NCI-H2107 treated with DMSO at 0.1 percent for 48 hours (cell line): ENCODE data around the gene PCGF3.
"Not testable (repeated sequence)": the region's sequence is repeated elsewhere in the genome, so short reads cannot be mapped to it uniquely, and the experiment has no call there.

ENCODE experiments used
- DNase-seq: peaks from one replicate; lab custom pipeline; 2025; ENCODE audit not compliant: unreplicated experiment; lab: John Stamatoyannopoulos, UW

PCGF3 gene

GRCh38 chr4:780255-780654, 74.6 kb downstream of the PCGF3 start:
- DNase-seq: not testable (repeated sequence)

DNA sequence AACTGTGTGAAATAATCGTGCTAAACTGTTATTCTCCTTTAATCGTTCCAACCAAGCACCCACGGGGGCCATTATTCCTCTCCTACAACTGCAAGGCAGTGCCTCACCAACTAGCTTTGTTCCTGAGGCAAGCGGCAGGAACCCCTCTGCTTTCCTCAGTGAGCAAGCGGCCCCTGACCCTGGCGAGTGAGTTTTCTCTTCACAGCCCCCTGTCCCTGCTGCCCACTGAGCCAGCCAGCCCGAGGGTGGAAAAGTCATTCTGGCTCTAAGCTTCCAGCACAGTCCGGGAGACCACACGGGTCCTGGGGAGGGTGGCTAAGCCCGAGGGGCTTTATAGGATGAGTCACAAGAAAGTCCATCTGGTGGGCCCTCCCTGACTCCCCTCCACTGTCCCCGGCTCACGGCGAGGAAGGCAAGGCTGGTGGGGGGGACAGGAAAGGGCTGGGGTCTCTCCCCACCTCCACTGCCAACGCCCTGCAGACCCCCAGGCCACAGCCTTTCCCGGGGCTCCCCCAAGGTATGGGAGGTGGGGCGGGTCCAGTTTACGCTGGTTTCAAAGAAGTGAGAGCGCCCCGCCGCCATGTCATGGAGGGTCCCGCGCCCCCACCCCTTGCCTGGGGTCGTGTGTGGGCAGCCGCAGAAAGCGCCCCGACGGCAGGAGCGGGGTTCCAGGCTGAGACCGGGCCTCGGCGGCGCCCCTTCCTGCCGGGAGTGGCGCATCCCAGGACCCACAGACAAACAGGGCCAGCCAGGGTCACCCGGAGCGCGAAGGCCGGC, 75.3 kb downstream of the PCGF3 start:
- no peak for DNase-seq

GRCh38 chr4:781493-782216, 76.0 kb downstream of the PCGF3 start:
- peak; percentile 90 for DNase-seq

DNA sequence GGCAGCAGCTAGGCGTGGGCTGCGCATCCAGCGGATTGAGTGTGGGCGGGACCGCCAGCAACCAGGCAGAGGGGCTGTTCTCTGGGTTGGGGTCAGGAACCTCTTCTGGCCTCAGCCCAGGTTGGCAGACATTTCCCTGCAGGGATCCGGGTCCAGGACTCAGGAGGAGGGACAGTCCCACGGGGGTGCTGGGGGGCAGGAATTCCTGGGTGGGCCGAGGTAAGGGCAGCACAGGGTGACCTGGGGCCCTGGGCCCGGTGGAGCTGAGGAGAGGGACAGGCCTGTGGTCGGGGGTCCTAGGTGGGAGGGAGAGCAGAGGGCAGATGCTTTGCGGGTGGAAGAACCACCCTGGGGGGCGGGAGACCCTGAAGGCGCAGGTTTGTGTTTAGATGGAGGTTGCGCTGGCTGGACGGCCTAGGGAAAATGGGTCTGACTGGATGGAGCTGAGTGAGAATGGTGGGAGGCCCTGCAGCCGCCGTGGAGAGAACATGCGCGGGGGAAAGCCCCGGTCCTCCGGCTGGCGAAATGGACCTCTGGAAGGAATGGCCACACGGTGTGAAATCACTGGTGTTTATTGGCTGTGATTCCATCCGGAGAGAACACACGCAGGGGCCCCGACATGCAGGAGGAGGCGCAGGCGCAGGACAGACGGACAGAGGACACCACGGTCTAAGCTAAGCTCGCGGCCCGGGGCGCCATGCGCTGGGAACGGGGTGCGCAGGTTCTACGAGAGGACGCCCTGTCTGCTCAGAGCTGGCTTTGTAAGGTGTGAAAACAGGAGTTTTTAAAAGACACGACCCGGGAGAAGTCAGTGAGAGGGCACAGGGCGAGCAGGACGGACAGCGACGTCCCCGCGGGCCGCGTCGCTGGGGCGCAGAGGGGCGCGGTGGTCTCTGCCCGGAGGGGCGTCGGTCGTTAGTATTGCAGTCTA, 79.0 kb downstream of the PCGF3 start:
- DNase-seq: no peak

DNA sequence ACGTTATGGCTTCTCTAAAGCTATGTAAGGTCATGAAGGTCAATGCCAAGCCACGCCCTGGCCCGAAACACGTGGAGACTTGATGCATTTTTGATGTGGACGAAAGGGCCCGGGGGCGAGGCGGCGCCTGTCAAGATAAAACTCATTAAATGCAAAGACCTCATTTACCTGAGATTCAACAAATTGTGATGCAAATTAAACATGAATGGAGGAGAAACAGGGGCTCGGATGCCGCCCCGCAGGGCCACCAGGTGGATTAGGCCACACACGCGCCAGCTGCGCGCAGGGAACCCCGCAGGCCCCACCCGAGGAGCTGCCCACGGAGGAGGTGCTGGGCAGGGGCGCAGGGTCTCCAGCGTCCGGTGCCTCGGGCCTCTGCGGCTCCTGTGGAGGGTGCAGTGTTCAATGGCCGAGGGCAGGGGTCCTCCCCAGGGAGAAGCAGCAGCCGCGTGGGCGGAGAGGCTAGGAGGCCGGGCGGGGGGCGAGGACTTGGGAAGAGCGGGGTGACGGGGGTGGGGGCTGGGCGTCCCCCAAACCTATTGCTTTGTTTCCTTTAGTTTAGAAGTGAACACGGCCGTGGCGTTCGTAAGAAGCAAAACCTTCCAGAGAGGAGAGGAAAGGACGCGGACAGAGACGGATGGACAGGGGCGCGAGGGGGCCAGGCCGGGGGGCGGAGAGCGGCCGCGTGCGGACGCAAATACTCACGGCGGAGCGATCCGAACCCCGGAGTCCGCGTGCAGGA, 79.9 kb downstream of the PCGF3 start:
- DNase-seq: no peak

GRCh38 chr4:786074-786741, 80.6 kb downstream of the PCGF3 start:
- DNase-seq: no peak

GRCh38 chr4:786861-787300, 81.2 kb downstream of the PCGF3 start:
- DNase-seq: no peak

DNA sequence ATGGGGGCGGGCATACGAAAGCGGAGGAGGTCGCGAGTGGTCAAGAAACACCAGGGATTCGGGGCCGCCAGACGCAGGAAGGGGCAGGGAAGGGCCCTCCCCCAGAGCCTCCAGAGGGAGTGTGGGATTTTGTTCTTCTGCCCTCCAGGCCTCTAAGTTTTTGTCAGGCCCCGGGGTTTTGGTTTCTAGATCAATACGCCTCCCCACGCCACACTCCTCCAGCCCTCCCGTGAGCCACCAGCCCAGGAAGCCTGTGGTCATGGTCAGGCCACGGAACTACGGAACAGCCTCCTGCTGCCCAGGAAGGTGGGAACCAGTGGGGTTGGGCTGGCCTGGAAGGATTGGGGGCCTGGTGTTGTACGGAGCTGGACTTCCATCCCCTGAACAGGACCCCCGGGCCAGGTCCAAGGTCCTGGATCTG, 81.9 kb downstream of the PCGF3 start:
- DNase-seq: no peak

DNA sequence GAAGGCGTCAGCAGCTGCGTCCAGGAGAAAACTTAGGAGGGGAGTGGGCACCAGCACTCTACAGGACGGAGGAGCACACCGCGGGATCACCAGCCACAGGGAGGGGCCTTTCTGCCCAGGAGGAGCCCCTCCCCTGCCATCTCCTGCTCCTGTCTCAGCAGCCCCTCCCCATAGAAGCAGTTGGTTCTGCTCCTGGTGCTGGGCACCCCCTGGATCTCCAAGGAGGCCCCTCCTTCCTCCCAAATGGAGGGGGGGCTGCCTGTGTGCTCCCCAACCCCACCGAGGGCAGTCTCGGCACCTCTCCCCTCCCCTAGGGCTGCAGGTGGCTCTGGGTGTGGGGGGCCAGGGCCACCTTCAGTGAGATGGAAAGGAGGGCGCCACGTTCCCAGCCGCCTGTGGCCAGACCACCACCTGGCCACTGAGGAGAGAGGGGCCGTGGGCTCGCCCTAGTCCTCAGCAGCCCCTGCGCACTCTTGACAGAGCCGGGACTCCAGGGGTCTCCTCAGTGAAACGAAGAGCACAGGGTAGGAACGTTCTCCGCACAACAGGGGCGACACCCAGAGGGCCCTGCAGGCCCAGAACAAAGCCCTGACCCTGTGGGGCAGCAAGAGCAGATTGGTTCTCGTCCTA, 82.5 kb downstream of the PCGF3 start:
- no peak for DNase-seq

- no peak for DNase-seq
Measured at GRCh38 chr4:788636-789297, 83.1 kb downstream of the PCGF3 start.

DNA sequence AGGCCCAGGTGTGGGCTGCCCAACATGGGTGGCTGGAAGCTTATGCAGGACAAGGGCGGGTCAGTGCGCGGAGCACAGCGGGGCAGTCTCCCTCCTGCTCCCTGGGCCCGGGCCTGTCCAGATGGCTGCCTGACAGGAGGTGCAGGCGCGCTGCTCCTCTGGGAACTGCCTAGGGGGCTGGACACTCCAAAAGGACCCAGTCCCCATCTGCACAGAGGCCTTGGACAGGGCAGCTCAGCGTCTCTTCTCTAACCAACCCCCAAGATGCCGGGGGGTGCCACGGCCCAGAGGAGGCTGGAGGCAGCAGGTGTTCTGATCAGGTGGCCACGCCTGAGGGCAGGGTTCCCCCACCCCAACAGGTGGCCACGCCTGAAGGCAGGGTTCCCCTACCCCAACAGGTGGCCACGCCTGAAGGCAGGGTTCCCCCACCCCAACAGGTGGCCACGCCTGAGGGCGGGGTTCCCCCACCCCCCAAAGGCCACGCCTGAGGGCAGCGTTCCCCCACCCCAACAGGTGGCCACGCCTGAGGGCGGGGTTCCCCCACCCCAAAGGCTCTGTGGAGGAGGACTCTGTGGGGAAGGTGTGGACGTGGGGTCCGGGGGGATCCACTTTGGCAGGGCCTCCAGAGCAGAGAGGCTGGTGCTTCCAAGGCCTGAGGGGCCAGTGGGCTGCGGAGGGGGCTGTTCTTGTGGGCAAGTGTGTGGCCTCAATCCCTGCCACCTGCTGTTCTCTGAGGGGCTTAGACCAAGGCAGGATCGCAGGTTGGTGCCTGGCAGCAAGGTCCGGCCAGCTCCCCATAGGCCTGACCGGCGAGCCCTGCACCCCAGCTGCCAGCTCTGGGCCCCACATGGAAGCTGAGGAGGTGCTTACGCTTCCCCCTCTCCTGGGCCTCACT, 84.2 kb downstream of the PCGF3 start:
- no peak for DNase-seq

- DNase-seq: no peak
Measured at GRCh38 chr4:790466-790820, 84.8 kb downstream of the PCGF3 start.

DNA sequence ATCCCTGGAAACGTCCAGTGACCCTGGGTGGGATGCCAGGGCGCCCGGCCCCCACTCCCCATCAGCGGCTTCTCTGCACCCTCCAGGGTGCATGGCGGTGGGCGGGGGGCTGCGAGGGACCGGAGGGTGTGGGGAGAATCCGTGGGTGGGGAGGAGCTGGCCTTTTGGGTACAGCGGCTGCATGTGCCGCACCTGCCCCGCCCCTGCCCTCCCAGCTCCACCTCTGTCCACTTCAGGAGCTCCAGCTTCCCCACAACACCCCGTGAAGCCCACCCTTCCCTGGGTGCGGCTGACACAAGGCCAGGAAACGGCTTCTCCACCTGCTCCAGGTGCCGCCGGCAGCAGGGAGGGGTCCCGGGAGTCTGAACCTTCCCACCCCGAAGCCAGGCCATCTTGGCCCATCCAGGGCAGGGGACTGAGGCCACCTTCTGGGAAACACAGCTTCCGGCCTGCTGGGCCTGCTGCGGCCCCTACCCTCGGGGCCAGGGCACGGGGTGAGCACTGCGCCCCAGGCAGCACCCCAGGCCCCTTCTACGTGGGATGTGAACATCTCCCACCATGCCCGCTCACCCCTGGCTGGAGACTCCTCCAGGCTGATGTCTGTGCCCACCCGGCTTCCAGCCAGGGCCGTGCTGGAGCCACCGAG, 85.7 kb downstream of the PCGF3 start:
- no peak for DNase-seq

DNA sequence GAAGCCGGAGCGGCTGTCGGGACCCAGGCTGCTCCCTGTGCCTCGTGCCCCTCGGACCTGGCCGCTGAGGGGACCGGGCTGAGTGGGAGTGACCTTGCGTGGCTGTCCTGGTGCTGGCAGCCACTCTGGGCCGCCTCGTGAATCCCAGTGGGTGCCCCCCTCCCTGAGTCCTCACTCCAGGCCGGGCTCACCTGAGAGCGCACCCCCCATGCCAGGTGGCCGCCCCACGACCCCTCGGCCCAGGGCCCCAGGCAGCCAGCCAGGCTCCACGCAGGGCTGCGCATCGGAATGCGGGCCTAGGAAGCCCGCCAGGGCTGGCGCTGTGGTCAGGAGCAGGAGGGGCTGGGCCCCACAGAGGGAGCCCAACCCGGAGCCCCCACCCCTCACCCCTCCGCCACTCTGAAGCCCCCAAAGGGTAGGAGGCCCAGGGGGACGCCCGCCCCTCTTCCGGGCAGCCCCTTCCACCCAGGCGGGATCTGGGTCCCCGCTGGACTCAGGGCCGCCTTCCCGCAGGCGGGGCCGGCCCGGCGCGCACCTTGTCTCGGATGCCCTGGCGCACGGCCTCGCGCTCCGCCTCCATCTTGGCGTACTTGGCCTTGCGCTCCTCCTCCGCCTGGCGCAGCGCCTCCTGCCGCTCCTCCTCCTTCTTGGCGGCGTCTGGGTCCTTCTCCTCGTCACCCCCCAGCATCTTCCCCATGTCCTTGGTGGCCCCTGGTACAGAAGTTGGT, 86.4 kb downstream of the PCGF3 start:
- no peak for DNase-seq

- DNase-seq: peak; percentile 0
Measured at GRCh38 chr4:792626-793092, 87.0 kb downstream of the PCGF3 start.

DNA sequence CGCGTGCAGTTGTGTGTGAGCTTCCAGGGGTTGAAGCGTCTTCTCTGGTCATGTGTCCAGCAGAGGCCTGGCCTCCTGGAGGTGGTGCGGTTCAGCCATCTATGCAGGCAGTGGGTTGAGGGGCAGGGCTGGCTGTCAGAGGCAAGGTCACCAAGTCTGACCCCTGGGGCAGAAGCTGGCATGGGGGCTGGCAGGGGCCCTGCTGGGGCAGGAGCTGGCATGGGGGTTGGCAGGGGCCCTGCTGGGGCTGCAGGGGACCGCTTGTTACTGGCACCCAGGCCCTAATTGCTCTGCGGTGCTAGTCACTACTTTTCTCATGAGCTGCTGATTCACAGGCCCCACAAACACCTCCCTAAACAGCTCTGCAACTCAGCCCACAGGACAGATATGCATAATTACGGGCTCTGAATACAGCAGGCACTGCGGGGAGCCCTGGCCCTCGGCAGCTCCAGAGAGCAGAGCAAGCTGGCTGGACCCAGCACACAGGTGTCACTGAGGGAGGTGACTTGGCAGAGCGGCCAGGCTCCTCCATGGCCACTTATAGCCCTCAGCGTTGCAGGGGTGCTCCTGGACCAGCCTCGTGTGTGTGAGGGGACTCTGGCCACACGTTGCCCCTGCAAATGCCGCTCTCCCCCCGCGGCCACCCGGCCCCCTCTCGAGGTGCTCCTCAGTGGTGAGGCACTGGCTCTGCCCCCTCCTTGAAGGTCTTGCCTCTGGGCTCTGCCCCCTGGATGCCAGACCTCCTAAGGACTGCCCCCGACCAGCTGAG, 87.6 kb downstream of the PCGF3 start:
- DNase-seq: peak; percentile 19
